Bronchial epithelial cell (primary cell): ENCODE measurements around the gene MAPKAPK2. TPM values are rescaled to one million over a fixed set of nuclear protein-coding genes. Genes with fewer than 3 reads are reported as not detected.

Experiments used
- DNase-seq: peaks from one replicate; pipeline ENCODE4 v3.0.0-alpha.2; 2010; ENCODE audit warnings: low read depth
- FAIRE-seq: peaks from 2 replicates; lab custom pipeline; 2011; peaks lifted over from hg19 to GRCh38; lab: Jason Lieb, UNC
- H3K27me3 ChIP-seq: 2 replicates; pipeline ENCODE4 v1.5.1; 2011; ENCODE audit warnings: low read length; ENCODE audit not compliant: control insufficient read depth, insufficient read depth
- H3K36me3 ChIP-seq: 2 replicates; pipeline ENCODE4 v1.5.1; 2011; ENCODE audit warnings: low read length; ENCODE audit not compliant: control insufficient read depth, insufficient read depth
- H3K4me3 ChIP-seq: 2 replicates; pipeline ENCODE4 v1.5.1; 2011; ENCODE audit warnings: mild to moderate bottlenecking, low read depth, low read length, control low read depth
- CTCF ChIP-seq: IDR thresholded peaks from 2 replicates; pipeline ENCODE4 v1.5.1; 2011; ENCODE audit warnings: mild to moderate bottlenecking, moderate library complexity, low read length, control low read depth, inconsistent platforms; ENCODE audit not compliant: insufficient read depth, severe bottlenecking
- total RNA-seq: library from RNA; depleted of rRNA; stranded (reverse); fragments of >200 nt; gene quantifications from 2 replicates; pipeline ENCODE4 v1.2.1, GENCODE V29; 2014

The MAPKAPK2 gene
- total RNA-seq, 1 donor from 2014 or later: 23.2 TPM

DNA sequence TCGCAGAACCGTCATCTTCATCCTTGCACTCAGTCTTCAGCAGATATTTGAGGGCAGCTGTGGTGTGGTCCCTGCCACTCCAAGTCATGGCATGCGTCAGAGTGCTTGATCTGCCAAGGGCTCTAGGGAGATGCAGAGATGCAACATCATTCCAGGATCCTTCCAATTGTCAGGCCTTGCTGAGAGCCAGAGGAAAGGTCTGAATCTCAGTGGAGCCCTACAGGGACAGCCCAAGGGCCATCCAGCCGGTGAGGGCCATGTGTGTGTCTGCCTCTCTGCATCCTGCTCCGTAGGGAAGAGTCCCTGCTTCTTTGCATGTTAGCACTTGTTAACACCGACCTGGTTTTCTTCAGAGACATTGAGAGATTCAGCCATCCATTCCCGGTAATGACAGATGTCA lies 17.6 kb downstream of the MAPKAPK2 start:
- peaks cover 3% of the 10 kb centered on the region for H3K36me3 ChIP-seq
- TF ChIP-seq CTCF: no peak
- DNase-seq: no peak
- no peaks in the 10 kb centered on the region for H3K27me3 ChIP-seq
- FAIRE-seq: peak; percentile 76
- H3K4me3 ChIP-seq: no peak overlapping the region

DNA sequence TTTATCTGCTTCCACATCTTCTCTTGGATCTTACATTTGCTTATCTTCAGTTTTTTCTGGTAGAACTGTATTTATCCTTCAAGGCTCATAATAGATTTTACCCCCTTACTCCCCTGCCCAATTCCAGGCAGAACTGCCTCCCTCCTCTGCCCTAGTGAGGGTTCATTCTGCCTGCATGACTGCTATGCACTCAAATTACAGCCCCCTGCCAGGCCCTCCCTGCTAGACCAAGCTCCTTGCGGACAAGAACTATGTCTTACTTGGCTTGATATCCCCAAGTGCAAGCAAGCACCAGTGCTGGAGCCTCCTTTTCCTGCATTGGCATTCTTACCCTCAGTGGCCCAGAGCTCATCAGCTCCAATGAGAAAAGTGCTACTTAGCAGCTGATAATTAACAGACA lies 18.1 kb downstream of the MAPKAPK2 start:
- Histone ChIP-seq H3K4me3 (no peak overlapping the region), H3K27me3 (no peaks in the 10 kb centered on the region), H3K36me3 (peaks cover 3% of the 10 kb centered on the region)
- DNase-seq (no peak), FAIRE-seq (no peak)
- TF ChIP-seq CTCF: no peak

DNA sequence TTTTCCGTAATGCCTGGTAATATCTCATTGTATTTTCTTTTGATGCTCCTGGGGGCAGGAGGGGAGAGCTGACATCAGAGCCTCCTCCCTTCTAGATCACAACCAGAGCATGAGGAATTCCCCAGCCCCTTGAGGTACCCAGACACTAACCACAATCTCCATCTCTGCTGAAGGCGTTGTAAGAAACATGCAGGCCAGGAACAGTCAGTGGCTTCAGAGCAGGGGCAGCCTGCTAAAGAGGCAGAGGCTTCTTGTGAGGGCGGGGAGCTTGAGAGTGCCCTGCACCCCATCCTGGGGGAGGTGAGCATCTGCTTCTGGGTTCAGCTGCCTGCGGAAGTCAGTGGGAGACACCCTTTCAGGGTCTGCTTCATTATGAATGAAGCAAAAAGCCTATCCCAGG lies 19.0 kb downstream of the MAPKAPK2 start:
- H3K36me3 ChIP-seq: peaks cover 3% of the 10 kb centered on the region
- H3K4me3 ChIP-seq: no peak overlapping the region
- H3K27me3 ChIP-seq: no peaks in the 10 kb centered on the region
- no peak for DNase-seq
- TF ChIP-seq CTCF: no peak
- no peak for FAIRE-seq

- no peak overlapping the region for H3K4me3 ChIP-seq
- FAIRE-seq: no peak
- H3K27me3 ChIP-seq: no peaks in the 10 kb centered on the region
- no peak for DNase-seq
- TF ChIP-seq CTCF: no peak
- H3K36me3 ChIP-seq: peaks cover 3% of the 10 kb centered on the region
Measured at GRCh38 chr1:206704226-206704625, 19.5 kb downstream of the MAPKAPK2 start.

DNA sequence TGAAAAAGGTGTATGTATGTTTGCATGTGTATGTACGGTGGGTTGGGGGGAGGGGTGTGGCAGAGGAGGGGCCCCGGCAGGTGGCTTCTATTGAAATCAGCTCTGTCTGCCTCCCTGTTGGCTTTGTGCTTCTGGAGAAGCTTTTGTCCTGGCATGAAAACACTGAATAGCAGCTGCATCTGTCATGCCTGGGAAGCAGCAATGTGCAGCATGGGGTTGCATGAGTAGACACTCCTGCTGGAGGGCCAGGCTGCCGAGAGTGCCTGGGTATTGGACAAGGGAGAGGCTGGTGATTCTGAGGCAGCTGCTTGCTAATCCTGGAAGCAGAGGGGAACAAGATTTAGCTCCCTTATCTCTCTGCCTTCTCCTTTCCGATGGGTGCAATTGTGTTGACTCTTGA lies 20.5 kb downstream of the MAPKAPK2 start:
- no peak overlapping the region for H3K4me3 ChIP-seq
- peaks cover 2% of the 10 kb centered on the region for H3K36me3 ChIP-seq
- no peak for TF ChIP-seq CTCF
- H3K27me3 ChIP-seq: no peaks in the 10 kb centered on the region
- DNase-seq (peak; percentile 61), FAIRE-seq (no peak)

- H3K27me3 ChIP-seq: no peaks in the 10 kb centered on the region
- DNase-seq (no peak), FAIRE-seq (no peak)
- H3K36me3 ChIP-seq: peaks cover 2% of the 10 kb centered on the region
- no peak overlapping the region for H3K4me3 ChIP-seq
- TF ChIP-seq CTCF: no peak
Measured at GRCh38 chr1:206705726-206706297, 21.1 kb downstream of the MAPKAPK2 start.
